ENCODE measurements around the gene CUX1. TPM values are rescaled to one million over a fixed set of nuclear protein-coding genes. Genes with fewer than 3 reads are reported as not detected.

Gene CUX1
- total and polyA plus RNA-seq, 2 of the 13 experiments (the other 11 are each of a cell fraction or from before 2014, with no cell fraction given), result 13.7 to 14.9 TPM

GRCh38 chr7:102258073-102258748, 440.8 kb downstream of the CUX1 start (continued):
- TF ChIP-seq CERS6 (CRISPR knock-in tag; IDR thresholded peaks at IDR 0.05), result no peak
- no peak for TF ChIP-seq GLI4 (CRISPR knock-in tag; IDR thresholded peaks at IDR 0.05; ENCODE audit: borderline replicate concordance)
- TF ChIP-seq KDM6A (CRISPR knock-in tag; IDR thresholded peaks at IDR 0.05; ENCODE audit: low read depth), result peak; percentile 92
- no peak for TF ChIP-seq ZNF703 (CRISPR knock-in tag; IDR thresholded peaks at IDR 0.05; ENCODE audit: borderline replicate concordance)
- peak; percentile 80; the same call in 1 of the 2 replicates for TF ChIP-seq MIER3 (CRISPR knock-in tag; IDR thresholded peaks at IDR 0.05; ENCODE audit: borderline replicate concordance)
- TF ChIP-seq ZMYM2 (CRISPR knock-in tag; IDR thresholded peaks at IDR 0.05), result peak; percentile 94
- peak; percentile 32; the same call in 1 of the 2 replicates for TF ChIP-seq SMYD3 (CRISPR knock-in tag; IDR thresholded peaks at IDR 0.05)
- no peak; the same call in 1 of the 2 replicates for TF ChIP-seq ZNF414 (CRISPR knock-in tag; IDR thresholded peaks at IDR 0.05)
- no peak for TF ChIP-seq SCMH1 (CRISPR knock-in tag; IDR thresholded peaks at IDR 0.05; ENCODE audit: borderline replicate concordance)
- TF ChIP-seq GMEB1 (CRISPR knock-in tag; IDR thresholded peaks at IDR 0.05; ENCODE audit: borderline replicate concordance), result peak; percentile 27; the same call in 1 of the 2 replicates
- 0 out of 2 replicates have a peak, but pooled peaks have one; percentile 38 for TF ChIP-seq ZNF280B (CRISPR knock-in tag; IDR thresholded peaks at IDR 0.05; ENCODE audit: borderline replicate concordance)
- no peak for TF ChIP-seq ZBTB39 (CRISPR knock-in tag; IDR thresholded peaks at IDR 0.05)
- no peak for TF ChIP-seq ZKSCAN1 (IDR thresholded peaks at IDR 0.05; ENCODE audit: low read length)
- no peak for TF ChIP-seq ATF7-NPFF (CRISPR knock-in tag; IDR thresholded peaks at IDR 0.05; ENCODE audit: low read depth)
- TF ChIP-seq ZNF709 (CRISPR knock-in tag; IDR thresholded peaks at IDR 0.05), result peak; percentile 53; the same call in 1 of the 2 replicates
- peak; percentile 94 for TF ChIP-seq ZBTB37 (CRISPR knock-in tag; IDR thresholded peaks at IDR 0.05)
